Kidney (tissue), 14 donors: ENCODE results near the gene CAMK1D. TPM values are rescaled to one million over a fixed set of nuclear protein-coding genes. Genes with fewer than 3 reads are reported as not detected.

Experiments
- DNase-seq, 5 donors: peaks; one replicate each; pipeline ENCODE4 v3.0.0-alpha.2; 2013 to 2020
- FAIRE-seq: peaks from 2 replicates; lab custom pipeline; 2012; peaks lifted over from hg19 to GRCh38; lab: Jason Lieb, UNC
- H3K27ac ChIP-seq, 2 donors: one replicate each; pipeline ENCODE4 v1.7.0; 2013; ENCODE audit warnings: low read depth in 2 of 2, low read length in 2 of 2, inconsistent platforms in 1 of 2
- H3K27me3 ChIP-seq: one replicate; pipeline ENCODE4 v1.7.1; 2013; ENCODE audit warnings: low read length, inconsistent platforms; ENCODE audit not compliant: control insufficient read depth, insufficient read depth
- H3K36me3 ChIP-seq, 3 donors: one replicate each; pipeline versions ENCODE4 v1.7.0 to v1.7.1; 2013; ENCODE audit warnings: low read length in 3 of 3, control low read depth in 1 of 3, inconsistent platforms in 1 of 3; ENCODE audit not compliant: insufficient read depth in 3 of 3, control insufficient read depth in 2 of 3
- H3K4me1 ChIP-seq, 3 donors: one replicate each; pipeline versions ENCODE4 v1.7.0 to v1.7.1; 2013; ENCODE audit warnings: low read length in 3 of 3, inconsistent platforms in 1 of 3, low read depth in 1 of 3; ENCODE audit not compliant: control insufficient read depth in 2 of 3, insufficient read depth in 2 of 3
- H3K4me3 ChIP-seq, 3 donors: one replicate each; pipeline versions ENCODE4 v1.7.0 to v1.8.1; 2013; ENCODE audit warnings: low read length in 3 of 3, control low read depth in 1 of 3, inconsistent platforms in 1 of 3
- H3K9ac ChIP-seq, 3 donors: one replicate each; pipeline versions ENCODE4 v1.7.0 to v1.7.1; 2013; ENCODE audit warnings: low read length in 3 of 3, control low read depth in 1 of 3, inconsistent platforms in 1 of 3
- H3K9me3 ChIP-seq, 3 donors: one replicate each; pipeline versions ENCODE4 v1.7.0 to v1.7.1; 2013; ENCODE audit warnings: low read length in 3 of 3, control low read depth in 1 of 3, inconsistent platforms in 1 of 3; ENCODE audit not compliant: control insufficient read depth in 2 of 3, insufficient read depth in 1 of 3
- intact Hi-C: fragments of 100-400 bp; cut with DNase I; formaldehyde crosslinking; loops from one replicate; pipeline ENCODE4 v1.11.1; 2022
- polyA plus RNA-seq: library from polyadenylated mRNA; stranded (reverse); fragments of 350-450 nt; fragmentation: Illumina TruSeq; extraction: RNeasy Lipid Tissue Mini Kit (QIAGEN cat#74804); gene quantifications from one replicate; pipeline ENCODE4 v1.2.3, GENCODE V29; 2014; ENCODE audit warnings: low read depth, low replicate concordance; ENCODE audit not compliant: insufficient read depth
- total RNA-seq: library from RNA; stranded (reverse); fragmentation: NEBNext Ultra II Directional; extraction: Animal tissue kit (Norgen Biotek cat#: 25700); gene quantifications from one replicate; pipeline ENCODE4 v1.2.1, GENCODE V29; 2021
- TF ChIP-seq, protein P1 (sequence below): IDR thresholded peaks from 3 replicates; pipeline ENCODE4 v1.5.1; 2012; ENCODE audit warnings: mild to moderate bottlenecking, moderate library complexity, borderline replicate concordance; ENCODE audit not compliant: insufficient read depth; ENCODE audit errors: extremely low read depth
- donor health status: control.
- donor health status: control.
- donor health status: control.
- donor health status: control.
- donor health status: control.
- donor health status: DM: yes; HTN: yes; CAD: no.
- donor health status: Normal renal cell carcinoma (clear cell type).

CAMK1D gene
- total and polyA plus RNA-seq, 2 donors from 2014 or later = 1.1 to 13.7 TPM

DNA sequence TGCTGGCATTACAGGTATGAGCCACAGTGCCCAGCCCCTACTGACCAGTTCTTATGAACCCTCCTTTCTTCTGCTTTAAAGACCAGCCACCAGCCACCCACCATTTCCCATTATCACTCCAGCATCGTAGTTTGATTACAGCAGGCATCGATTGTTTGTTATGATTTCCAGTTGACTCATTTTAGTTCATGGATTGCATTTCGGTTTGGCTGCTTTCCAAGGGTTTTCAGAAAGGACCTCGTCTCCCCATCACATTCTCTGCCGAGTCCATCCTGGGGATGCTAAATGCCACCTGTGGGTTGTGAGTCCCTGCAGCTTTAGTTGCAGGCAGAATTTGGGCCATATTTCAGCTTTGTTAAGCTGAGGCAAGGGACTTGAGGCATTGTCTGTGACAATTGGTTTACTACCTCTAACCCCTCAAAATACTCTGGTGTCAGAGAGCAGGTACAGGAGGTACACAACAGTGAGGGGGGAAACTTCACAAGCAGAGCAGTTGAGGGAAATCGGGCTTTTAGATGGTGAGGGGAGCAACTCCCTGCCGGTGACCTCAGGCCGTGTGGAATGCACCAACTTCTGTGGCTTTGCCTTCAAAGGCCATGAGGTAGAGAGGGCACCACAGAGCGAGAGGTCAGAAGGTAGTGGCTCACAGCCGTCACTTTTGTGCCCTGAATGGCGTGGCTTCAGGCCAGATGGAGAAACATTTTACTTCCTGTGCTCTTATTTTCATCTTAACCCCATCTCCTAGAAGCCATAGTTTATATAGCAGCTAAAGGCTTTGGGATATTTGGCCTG lies 448.3 kb downstream of the CAMK1D start:
- no peak overlapping the region for H3K27ac ChIP-seq
- FAIRE-seq (no peak), DNase-seq (no peak)

GRCh38 chr10:12799144-12799543 lies 449.8 kb downstream of the CAMK1D start:
- H3K4me1 ChIP-seq = no peaks in the 10 kb centered on the region
- intact Hi-C loops = no loop called here
- H3K27me3 ChIP-seq = no peaks in the 10 kb centered on the region
- TF ChIP-seq, protein P1, sequence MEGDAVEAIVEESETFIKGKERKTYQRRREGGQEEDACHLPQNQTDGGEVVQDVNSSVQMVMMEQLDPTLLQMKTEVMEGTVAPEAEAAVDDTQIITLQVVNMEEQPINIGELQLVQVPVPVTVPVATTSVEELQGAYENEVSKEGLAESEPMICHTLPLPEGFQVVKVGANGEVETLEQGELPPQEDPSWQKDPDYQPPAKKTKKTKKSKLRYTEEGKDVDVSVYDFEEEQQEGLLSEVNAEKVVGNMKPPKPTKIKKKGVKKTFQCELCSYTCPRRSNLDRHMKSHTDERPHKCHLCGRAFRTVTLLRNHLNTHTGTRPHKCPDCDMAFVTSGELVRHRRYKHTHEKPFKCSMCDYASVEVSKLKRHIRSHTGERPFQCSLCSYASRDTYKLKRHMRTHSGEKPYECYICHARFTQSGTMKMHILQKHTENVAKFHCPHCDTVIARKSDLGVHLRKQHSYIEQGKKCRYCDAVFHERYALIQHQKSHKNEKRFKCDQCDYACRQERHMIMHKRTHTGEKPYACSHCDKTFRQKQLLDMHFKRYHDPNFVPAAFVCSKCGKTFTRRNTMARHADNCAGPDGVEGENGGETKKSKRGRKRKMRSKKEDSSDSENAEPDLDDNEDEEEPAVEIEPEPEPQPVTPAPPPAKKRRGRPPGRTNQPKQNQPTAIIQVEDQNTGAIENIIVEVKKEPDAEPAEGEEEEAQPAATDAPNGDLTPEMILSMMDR = no peak
- FAIRE-seq (no peak), DNase-seq (no peak)
- no peak overlapping the region for H3K27ac ChIP-seq
- no peaks in the 10 kb centered on the region for H3K9me3 ChIP-seq
- no peak overlapping the region for H3K9ac ChIP-seq
- no peak overlapping the region for H3K4me3 ChIP-seq
- no peaks in the 10 kb centered on the region for H3K36me3 ChIP-seq

More for the DNA sequence above, 448.3 kb downstream of the CAMK1D start:
- H3K4me3 ChIP-seq = no peak overlapping the region
- H3K4me1 ChIP-seq = no peaks in the 10 kb centered on the region
- no peaks in the 10 kb centered on the region for H3K27me3 ChIP-seq
- no peaks in the 10 kb centered on the region for H3K9me3 ChIP-seq
- no peak overlapping the region for H3K9ac ChIP-seq
- H3K36me3 ChIP-seq = no peaks in the 10 kb centered on the region
- intact Hi-C loops = no loop called here
- TF ChIP-seq, protein P1 = no peak

- H3K4me3 ChIP-seq = no peak overlapping the region
- no peaks in the 10 kb centered on the region for H3K36me3 ChIP-seq
- no peaks in the 10 kb centered on the region for H3K4me1 ChIP-seq
- no peaks in the 10 kb centered on the region for H3K27me3 ChIP-seq
- H3K9me3 ChIP-seq = no peaks in the 10 kb centered on the region
- no peak overlapping the region for H3K9ac ChIP-seq
- TF ChIP-seq, protein P1 = no peak
- peak in 3 of 5 donors; percentile 50 to 61 (median 54) for DNase-seq
- FAIRE-seq = no peak
- intact Hi-C loops = no loop called here
- no peak overlapping the region for H3K27ac ChIP-seq
Measured at GRCh38 chr10:12799714-12800113, 450.4 kb downstream of the CAMK1D start.
